ENCODE results near the gene PACRG. TPM values are rescaled to one million over a fixed set of nuclear protein-coding genes. Genes with fewer than 3 reads are reported as not detected.

Gene PACRG
- total and polyA plus RNA-seq, 10 of the 15 experiments (the other 5 are each of a cell fraction or from before 2014, with no cell fraction given), result not detected

GRCh38 chr6:163230901-163231300, 503.1 kb downstream of the PACRG start:
- TF ChIP-seq PML (IDR thresholded peaks at IDR 0.05; ENCODE audit: low read length) (no peak), ZNF207 (IDR thresholded peaks at IDR 0.05; ENCODE audit: borderline replicate concordance) (no peak), PKNOX1 (IDR thresholded peaks at IDR 0.05) (no peak), YY1 (IDR thresholded peaks at IDR 0.05; ENCODE audit: low read depth, low read length) (no peak), RB1 (IDR thresholded peaks at IDR 0.05; ENCODE audit: borderline replicate concordance) (no peak), BACH1 (IDR thresholded peaks at IDR 0.05; ENCODE audit: borderline replicate concordance) (no peak), CHD4 (IDR thresholded peaks at IDR 0.05) (no peak), JUNB (IDR thresholded peaks at IDR 0.05) (no peak), ZNF592 (IDR thresholded peaks at IDR 0.05) (no peak), ZNF274 (IDR thresholded peaks at IDR 0.05; ENCODE audit: insufficient read depth, insufficient read length) (no peak), E2F8 (IDR thresholded peaks at IDR 0.05; ENCODE audit: low read depth, partially characterized antibody) (no peak), REST (IDR thresholded peaks at IDR 0.05; ENCODE audit: low read depth, low read length) (no peak), RFX5 (IDR thresholded peaks at IDR 0.05; ENCODE audit: low read depth, low read length) (no peak), MYC (IDR thresholded peaks at IDR 0.05; ENCODE audit: insufficient read depth, insufficient read length, insufficient replicate concordance, low read length, severe bottlenecking) (no peak), LARP7 (IDR thresholded peaks at IDR 0.05) (no peak)
- ChIA-PET POLR2A (no interaction called here), RAD21 (ENCODE audit: unreplicated experiment) (no interaction called here), CTCF (no interaction called here), SMC1A (ENCODE audit: uncharacterized antibody, unreplicated experiment) (no interaction called here)
- Histone ChIP-seq H3K27ac (ENCODE audit: control insufficient read depth, insufficient read depth) (no peak overlapping the region), H3K4me2 (ENCODE audit: control insufficient read depth, insufficient read depth) (no peak overlapping the region), H4K20me1 (ENCODE audit: control insufficient read depth, insufficient read depth) (no peaks in the 10 kb centered on the region), H3K27me3 (replicated peaks in 1 of 2; ENCODE audit: control insufficient read depth in 2 of 2, insufficient read depth in 2 of 2, low read length in 1 of 2) (no peaks in the 10 kb centered on the region; a peak in 2 of 4 replicates), H3K79me2 (ENCODE audit: control insufficient read depth, insufficient read depth, low read length) (no peaks in the 10 kb centered on the region), H2AFZ (ENCODE audit: control insufficient read depth, low read depth, low read length) (no peak overlapping the region), H3K4me3 (no peak overlapping the region), H3K36me3 (ENCODE audit: control insufficient read depth in 2 of 2, insufficient read depth in 2 of 2, low read length in 1 of 2) (no peaks in the 10 kb centered on the region), H3K9ac (ENCODE audit: control insufficient read depth, insufficient read depth, low read length) (no peak overlapping the region), H3K9me3 (replicated peaks; ENCODE audit: control insufficient read depth, insufficient read depth, low read length) (no peaks in the 10 kb centered on the region), H3K4me1 (ENCODE audit: control insufficient read depth, insufficient read depth, low read length) (no peaks in the 10 kb centered on the region)
- no peak for FAIRE-seq
- in situ Hi-C loops (cut with MboI), result no loop called here
- BruUV-seq (replicated peaks), result no TSS peak
- ATAC-seq, result no peak
- intact Hi-C loops (cut with micrococcal nuclease; ENCODE audit: unreplicated experiment), result no loop called here
- WGBS (ENCODE audit: insufficient coverage, insufficient replicate concordance, low lambda C conversion rate, missing lambda C conversion rate), result 26% methylated on average over 7 of the region's 9 CpGs
- no peak for DNase-seq (ENCODE audit: low read depth, low spot score)
